ENCODE results near the gene CD96. TPM values are rescaled to one million over a fixed set of nuclear protein-coding genes. Genes with fewer than 3 reads are reported as not detected.

CD96 gene
- total RNA-seq, 4 donors from 2014 or later: 3.8 to 5.0 (median 4.2) TPM

DNA sequence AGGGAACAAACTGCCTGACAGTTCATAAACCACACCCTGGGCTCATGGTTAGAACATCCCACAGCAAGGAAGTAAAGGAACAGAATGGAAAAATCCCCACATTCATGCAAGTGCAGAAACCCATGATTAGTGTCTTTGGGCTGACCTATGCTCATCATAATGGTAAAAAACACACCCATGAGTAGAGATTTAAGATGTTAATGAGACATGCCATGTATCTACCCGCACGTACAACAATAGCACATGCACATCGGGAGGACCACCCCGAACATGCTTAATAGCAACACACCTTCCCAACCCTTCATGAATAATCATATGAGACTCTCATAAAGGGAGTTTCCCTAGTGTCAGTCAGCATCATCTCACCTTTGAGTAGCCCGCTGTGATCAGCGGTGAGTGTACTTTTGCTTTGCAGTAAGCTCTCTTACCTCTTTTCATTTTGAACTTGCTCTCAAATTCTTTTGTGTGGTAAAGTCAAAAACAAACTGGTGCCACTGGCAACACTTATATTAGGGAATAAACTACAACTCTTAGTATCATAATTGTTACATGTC is 30.0 kb downstream of the CD96 start:
- no peak for DNase-seq (ENCODE audit: low spot score)
- no peak for ATAC-seq (ENCODE audit: low FRiP score)
- TF ChIP-seq, protein P1, sequence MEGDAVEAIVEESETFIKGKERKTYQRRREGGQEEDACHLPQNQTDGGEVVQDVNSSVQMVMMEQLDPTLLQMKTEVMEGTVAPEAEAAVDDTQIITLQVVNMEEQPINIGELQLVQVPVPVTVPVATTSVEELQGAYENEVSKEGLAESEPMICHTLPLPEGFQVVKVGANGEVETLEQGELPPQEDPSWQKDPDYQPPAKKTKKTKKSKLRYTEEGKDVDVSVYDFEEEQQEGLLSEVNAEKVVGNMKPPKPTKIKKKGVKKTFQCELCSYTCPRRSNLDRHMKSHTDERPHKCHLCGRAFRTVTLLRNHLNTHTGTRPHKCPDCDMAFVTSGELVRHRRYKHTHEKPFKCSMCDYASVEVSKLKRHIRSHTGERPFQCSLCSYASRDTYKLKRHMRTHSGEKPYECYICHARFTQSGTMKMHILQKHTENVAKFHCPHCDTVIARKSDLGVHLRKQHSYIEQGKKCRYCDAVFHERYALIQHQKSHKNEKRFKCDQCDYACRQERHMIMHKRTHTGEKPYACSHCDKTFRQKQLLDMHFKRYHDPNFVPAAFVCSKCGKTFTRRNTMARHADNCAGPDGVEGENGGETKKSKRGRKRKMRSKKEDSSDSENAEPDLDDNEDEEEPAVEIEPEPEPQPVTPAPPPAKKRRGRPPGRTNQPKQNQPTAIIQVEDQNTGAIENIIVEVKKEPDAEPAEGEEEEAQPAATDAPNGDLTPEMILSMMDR (IDR thresholded peaks at IDR 0.05): no peak

- ATAC-seq (ENCODE audit: low FRiP score) (no peak), DNase-seq (ENCODE audit: low spot score) (no peak)
- TF ChIP-seq, protein P1 (IDR thresholded peaks at IDR 0.05): no peak
Measured at GRCh38 chr3:111577113-111577512, 35.1 kb downstream of the CD96 start.

DNA sequence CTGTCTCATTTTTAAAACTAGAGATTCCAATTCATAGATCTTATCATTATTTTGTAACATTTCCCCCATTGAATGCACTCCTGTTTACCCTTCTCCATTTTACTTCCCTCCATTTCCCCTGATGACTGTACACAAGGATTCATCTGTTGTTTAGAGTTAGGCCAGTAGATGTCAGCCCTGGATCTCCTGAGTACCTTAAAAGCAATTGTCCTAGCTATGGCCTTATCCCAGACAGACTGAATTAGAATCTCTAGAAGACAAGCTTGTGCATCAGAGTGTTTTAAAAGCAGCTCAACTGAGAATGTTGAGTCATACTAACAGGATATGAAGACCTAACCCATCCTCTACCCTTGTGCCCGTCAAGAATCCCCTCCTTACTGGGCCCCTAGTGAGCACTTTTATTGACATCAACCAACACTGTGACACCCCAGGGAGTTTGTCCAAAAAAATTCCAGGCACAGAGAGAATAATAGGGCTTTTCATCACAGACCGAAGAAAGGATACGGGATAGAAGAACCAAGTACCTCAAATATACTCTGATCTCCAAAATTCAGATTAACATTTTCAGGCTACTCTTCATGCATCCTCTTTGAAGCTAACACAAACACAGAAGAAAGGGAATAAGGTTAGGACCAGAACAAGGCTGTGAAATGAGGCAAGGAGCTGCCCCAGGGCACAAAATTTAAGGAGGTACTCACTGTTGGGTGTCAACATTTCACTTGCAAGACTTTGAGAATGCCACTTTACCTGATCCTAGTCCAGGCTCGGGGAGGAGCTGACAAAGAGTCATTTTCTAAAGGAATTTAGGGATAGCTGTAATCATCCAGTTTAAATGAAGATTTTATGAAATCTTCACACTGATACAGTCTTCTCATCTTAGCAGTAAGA is 36.0 kb downstream of the CD96 start:
- ATAC-seq (ENCODE audit: low FRiP score) (no peak), DNase-seq (ENCODE audit: low spot score) (no peak)
- TF ChIP-seq, protein P1 (IDR thresholded peaks at IDR 0.05): no peak

- TF ChIP-seq, protein P1 (IDR thresholded peaks at IDR 0.05): no peak
- DNase-seq (ENCODE audit: low spot score) (no peak), ATAC-seq (ENCODE audit: low FRiP score) (no peak)
Measured at GRCh38 chr3:111578867-111579266, 36.9 kb downstream of the CD96 start.

- DNase-seq (ENCODE audit: low spot score): no peak
- ATAC-seq (ENCODE audit: low FRiP score): no peak
- TF ChIP-seq, protein P1 (IDR thresholded peaks at IDR 0.05): no peak
Measured at GRCh38 chr3:111579495-111579894, 37.5 kb downstream of the CD96 start.

GRCh38 chr3:111581403-111582119 is 39.6 kb downstream of the CD96 start:
- DNase-seq (ENCODE audit: low spot score) (no peak), ATAC-seq (ENCODE audit: low FRiP score) (no peak)
- TF ChIP-seq, protein P1 (IDR thresholded peaks at IDR 0.05): no peak
